ENCODE results near the gene SRP9.

GRCh38 chr1:225824533-225824941, 46.9 kb downstream of the SRP9 start:
- TF ChIP-seq CTCF (IDR thresholded peaks at IDR 0.05; ENCODE audit: borderline replicate concordance, extremely low read depth, low read length, poor library complexity, severe bottlenecking): no peak
- TF ChIP-seq EZH2 (IDR thresholded peaks at IDR 0.05; ENCODE audit: borderline replicate concordance, low read depth, low read length, severe bottlenecking): no peak
